Fibroblast of lung (primary cell): ENCODE measurements around the gene AMFR.

Experiments used
- EZH2 ChIP-seq: IDR thresholded peaks from 2 replicates; pipeline ENCODE4 v1.5.1; 2012; ENCODE audit warnings: low read length, control low read depth, mild to moderate bottlenecking; ENCODE audit errors: missing control alignments
- TF ChIP-seq, protein P1 (sequence below), 2 donors: IDR thresholded peaks in 1 of 2; conservative IDR thresholded peaks in 1 of 2; 1 replicate in 1 of 2; 2 replicates in 1 of 2; pipeline ENCODE4 v1.5.1; 2011 to 2012; ENCODE audit warnings: low read length in 2 of 2, control low read depth in 1 of 2, inconsistent platforms in 1 of 2, low read depth in 1 of 2, mild to moderate bottlenecking in 1 of 2

- TF ChIP-seq, protein P1, sequence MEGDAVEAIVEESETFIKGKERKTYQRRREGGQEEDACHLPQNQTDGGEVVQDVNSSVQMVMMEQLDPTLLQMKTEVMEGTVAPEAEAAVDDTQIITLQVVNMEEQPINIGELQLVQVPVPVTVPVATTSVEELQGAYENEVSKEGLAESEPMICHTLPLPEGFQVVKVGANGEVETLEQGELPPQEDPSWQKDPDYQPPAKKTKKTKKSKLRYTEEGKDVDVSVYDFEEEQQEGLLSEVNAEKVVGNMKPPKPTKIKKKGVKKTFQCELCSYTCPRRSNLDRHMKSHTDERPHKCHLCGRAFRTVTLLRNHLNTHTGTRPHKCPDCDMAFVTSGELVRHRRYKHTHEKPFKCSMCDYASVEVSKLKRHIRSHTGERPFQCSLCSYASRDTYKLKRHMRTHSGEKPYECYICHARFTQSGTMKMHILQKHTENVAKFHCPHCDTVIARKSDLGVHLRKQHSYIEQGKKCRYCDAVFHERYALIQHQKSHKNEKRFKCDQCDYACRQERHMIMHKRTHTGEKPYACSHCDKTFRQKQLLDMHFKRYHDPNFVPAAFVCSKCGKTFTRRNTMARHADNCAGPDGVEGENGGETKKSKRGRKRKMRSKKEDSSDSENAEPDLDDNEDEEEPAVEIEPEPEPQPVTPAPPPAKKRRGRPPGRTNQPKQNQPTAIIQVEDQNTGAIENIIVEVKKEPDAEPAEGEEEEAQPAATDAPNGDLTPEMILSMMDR (conservative IDR thresholded peaks at IDR 0.05 in 1 of 2, IDR thresholded peaks at IDR 0.05 in 1 of 2; ENCODE audit: low read depth in 1 of 2, low read length in 2 of 2), result no peak
- no peak for TF ChIP-seq EZH2
These were observed 37.1 kb downstream of the AMFR start for GRCh38 chr16:56388209-56388608.
